Muscle of back (tissue), 11 donors: ENCODE measurements around the gene DPP3. TPM values are rescaled to one million over a fixed set of nuclear protein-coding genes. Genes with fewer than 3 reads are reported as not detected.

Experiments used
- DNase-seq, 3 donors: peaks; one replicate each; pipeline versions ENCODE4 v3.0.0 to v3.0.0-alpha.2; 2013
- polyA plus RNA-seq, 10 donors: library from polyadenylated mRNA; unstranded; fragments of 120-200 nt; gene quantifications; one replicate each; pipeline ENCODE4 v1.2.1, GENCODE V29; 2013; ENCODE audit not compliant: insufficient read length in 10 of 10

Gene DPP3
- polyA plus RNA-seq, 10 donors = 18.5 to 24.1 (median 20.9) TPM

DNA sequence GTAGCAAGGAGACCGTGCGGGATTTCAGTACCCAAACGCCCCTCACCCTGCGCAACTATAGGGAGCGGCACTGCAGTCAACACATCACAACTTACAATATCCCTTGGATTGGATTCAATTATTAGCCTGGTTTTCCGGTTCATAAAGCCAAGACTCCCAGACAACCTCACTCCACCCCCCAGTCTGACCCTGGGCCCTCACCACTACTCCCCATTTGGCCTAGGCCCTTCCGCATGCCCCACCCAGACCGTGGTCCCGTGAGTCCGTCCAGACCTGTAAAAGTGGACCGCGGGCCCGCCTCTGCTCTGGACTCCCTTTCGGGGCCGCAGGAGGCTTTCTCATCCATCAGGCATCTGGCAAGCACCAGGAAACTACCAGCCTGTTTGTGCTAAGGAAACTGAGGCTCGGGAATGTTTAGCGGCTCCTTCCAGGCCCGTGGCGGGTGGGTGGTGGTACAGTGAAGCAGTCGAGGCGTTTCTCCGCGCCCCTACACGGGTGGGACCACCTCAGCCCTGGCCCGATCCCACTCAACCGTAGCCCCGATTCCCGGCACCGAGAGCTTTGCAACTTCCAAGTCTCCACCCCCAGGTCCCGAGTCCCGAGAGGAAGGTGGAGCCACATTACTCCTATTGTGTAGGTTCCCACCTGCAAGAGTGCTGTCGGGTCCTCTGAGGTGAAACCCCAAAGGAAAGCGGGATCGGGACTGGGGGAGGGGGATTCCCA, 679 bp upstream of the DPP3 start:
- no peak for DNase-seq

DNA sequence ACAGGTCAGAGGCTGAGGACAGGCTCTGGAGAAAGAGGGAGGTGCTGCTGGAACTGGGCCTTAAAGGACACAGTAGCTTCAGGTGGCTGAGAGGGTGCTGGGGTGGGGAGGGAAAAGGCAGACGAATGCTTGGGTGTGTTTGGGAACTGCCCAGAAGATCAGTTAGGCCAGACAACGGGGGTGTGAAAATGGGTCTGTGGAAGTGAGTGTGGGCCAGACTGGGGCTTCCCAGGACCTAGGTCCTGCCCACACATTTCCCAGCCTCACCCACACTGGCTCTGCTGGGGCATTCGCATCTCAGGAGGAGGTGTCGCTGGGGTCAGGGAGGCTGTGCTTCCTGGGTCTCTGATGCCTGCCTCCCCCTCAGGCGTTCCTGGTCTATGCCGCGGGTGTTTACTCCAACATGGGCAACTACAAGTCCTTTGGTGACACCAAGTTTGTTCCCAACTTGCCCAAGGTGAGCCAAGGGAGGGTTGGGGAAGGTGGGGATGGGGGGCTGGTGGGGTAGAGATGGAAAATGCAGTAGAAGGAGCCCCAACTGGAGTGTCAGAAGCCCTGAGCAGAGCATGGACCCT, 4.7 kb downstream of the DPP3 start:
- no peak for DNase-seq

DNA sequence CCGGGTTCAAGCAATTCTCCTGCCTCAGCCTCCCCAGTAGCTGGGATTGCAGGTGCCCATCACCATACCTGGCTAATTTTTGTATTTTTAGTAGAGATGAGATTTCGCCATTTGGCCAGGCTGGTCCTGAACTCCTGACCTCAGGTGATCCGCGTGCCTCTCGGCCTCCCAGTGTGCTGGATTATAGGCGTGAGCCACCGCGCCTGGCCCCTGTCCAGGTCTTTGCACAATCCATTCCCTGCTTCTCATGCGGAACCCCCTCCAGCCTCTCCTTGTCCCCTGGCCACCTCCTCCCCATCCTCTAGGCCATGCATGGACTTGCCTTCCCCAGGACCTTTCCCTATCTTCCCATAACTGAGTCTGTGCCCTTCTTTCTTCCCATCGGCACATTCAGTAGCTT, 8.7 kb downstream of the DPP3 start:
- DNase-seq = no peak

DNA sequence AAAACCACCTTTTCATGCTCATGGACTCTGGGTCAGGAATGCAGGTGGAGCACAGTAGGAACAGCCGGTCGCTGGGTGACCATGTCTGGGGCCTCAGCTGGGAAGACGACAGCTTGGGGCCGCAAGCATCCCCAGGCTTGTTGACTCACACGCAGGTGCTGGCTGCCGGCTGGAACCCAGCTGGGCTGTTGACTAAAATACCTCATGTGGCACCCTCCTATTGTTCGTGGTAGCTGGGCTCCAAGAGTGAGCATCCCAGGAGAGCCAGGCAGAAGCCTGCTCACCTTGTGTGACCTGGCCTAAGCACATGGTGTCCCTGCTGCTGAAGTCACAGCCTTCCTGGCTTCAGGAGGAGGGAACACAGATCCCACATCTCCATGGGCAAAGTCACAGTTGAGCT, 9.4 kb downstream of the DPP3 start:
- no peak for DNase-seq

DNA sequence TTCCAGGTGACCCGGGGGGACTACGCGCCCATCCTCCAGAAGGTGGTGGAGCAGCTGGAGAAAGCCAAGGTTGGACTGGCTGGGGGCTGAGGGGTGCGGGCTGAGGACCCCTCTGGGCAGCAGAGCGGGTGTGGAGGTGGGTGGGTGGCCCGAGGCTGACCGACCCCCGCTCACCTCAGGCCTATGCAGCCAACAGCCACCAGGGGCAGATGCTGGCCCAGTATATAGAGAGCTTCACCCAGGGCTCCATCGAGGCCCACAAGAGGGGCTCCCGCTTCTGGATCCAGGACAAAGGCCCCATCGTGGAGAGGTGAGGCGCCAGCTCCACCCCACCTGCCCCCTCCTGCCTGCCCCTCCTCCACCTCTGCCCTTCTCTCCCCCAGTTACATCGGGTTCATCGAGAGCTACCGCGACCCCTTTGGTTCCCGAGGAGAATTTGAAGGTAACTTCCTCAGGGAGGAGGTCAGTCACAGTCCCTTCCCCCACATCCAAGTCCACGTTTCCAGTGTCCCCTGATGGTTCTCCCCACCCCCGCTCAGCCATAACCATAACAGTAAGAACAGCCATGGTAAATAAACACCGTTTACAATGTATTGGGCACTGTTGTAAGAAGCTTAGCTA, 11.2 kb downstream of the DPP3 start:
- no peak for DNase-seq

DNA sequence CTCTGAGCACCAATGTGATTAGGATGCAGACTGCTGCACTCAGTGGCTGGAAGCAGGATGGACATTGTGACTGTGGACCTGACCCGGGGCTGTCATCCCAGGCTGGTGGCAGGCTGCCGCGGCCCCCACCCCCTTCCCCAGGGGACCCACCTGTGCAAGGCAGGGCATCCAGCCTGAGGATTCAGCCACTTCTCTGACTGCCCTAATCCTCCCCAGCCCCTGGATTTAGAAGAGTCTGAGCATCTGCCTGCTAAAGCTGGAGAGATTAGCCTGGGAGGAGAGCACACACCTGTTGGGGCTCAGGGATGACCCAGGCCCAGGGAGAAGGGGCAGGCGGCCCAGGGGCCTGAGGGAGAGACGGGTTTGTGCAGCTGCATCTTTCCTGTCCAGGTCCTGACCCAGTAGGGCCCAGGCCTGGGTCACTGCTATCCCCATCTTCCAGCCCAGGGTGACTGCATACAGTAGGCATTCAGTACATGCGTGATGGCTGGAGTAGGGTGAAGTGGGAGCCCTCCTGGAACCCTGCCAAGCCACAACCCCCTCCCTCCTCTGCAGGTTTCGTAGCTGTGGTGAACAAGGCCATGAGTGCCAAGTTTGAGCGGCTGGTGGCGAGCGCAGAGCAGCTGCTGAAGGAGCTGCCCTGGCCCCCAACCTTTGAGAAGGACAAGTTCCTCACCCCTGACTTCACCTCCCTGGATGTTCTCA, 12.1 kb downstream of the DPP3 start:
- DNase-seq = no peak

DNA sequence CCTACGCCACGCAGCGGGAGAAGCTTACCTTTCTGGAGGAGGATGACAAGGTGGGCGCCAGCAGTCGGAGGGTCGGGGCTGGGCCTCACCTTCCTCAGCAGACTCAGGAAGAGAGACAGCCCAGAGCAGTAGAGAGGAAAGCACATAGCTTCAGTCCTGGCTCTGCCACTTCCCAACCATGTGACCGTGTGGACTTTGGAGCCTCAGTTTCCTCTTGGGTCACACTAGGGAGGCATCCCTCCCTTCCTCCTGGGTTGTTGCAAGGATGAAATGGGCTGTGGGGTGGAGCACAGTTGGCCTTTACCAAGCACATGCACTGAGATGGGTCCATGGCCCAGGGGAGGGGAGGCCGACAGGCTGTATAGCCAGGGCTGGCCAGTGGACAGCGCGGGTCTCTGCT, 12.9 kb downstream of the DPP3 start:
- no peak for DNase-seq

- no peak for DNase-seq
Measured at GRCh38 chr11:66494458-66494857, 14.2 kb downstream of the DPP3 start.

DNA sequence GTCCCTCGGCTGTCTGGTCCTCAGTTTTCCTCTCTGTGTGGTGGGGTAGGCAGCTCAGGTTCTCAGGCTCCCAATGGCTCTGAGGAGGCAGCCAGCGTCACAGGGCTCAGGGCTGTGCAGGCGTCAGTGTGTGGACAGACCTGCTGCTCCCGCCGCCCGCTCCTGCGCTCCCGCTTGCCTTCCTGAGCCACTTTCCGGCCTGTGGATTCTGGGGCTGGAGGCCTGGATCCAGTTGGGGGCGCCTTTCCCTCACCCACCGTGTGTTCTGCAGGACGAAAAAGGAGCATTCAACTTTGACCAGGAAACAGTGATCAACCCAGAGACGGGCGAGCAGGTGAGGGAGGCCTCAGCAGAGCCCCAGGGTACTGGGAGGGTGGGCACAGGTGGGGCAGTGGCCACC, 14.7 kb downstream of the DPP3 start:
- no peak for DNase-seq

DNA sequence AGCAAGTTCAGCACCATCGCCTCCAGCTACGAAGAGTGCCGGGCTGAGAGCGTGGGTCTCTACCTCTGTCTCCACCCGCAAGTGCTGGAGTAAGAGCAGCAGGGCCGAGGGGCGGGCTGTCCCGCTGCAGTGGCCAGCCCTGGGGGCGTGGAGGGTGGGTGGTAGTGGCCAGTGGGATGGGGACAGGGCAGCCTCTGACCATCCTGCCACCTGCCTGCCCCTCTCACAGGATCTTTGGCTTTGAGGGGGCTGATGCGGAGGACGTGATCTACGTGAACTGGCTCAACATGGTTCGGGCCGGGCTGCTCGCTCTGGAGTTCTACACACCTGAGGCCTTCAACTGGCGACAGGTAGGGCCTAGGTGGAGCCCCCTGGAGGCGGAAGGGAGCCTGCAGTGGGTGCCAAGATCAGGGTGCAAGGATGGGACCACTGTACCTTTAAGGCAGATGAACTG, 15.2 kb downstream of the DPP3 start:
- DNase-seq = no peak

GRCh38 chr11:66497206-66497605, 17.0 kb downstream of the DPP3 start:
- DNase-seq = no peak

- no peak for DNase-seq
Measured at GRCh38 chr11:66498506-66498905, 18.3 kb downstream of the DPP3 start.

- no peak for DNase-seq
Measured at GRCh38 chr11:66505276-66505816, 25.1 kb downstream of the DPP3 start.

DNA sequence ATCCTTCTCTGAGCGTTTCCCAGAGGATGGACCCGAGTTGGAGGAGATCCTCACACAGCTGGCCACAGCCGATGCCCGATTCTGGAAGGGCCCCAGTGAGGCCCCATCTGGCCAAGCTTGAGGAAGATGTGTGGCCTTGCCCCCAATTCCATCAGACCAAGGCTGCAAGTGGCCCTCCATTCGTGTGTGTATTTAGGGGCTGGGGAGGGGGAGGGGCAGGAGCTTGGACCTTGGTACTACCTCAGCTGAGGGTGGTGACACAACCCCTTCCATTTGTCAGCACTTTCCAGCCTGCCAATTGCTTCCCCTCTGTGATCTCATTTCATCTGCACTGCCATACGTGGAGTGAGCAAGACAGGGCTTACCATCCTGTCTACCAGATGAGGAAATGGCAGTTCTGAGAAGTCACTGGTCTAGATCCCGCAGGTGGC, 28.9 kb downstream of the DPP3 start:
- DNase-seq = peak; percentile 3 to 33 (median 5)

GRCh38 chr11:66510271-66510989, 30.2 kb downstream of the DPP3 start, which contains the start of gene BBS1:
TSS of gene BBS1 (plus strand) at chr11:66510635. CDS start at chr11:66510660, 25 bp downstream.
- DNase-seq = peak; percentile 79 to 96 (median 91)

DNA sequence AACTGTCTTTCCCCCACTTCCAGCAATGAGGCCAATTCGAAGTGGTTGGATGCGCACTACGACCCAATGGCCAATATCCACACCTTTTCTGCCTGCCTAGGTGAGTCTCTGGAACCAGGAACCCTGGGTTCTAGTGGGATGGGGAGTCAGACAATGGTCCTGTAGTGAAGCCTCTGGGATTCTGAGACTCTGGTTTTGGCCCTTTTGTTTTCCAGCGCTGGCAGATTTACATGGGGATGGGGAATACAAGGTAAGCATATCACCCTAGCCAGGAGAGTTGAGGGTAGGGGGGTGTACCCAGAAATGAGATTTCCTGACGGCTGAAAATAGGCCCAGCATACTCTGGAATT, 30.7 kb downstream of the DPP3 start:
- DNase-seq = no peak

DNA sequence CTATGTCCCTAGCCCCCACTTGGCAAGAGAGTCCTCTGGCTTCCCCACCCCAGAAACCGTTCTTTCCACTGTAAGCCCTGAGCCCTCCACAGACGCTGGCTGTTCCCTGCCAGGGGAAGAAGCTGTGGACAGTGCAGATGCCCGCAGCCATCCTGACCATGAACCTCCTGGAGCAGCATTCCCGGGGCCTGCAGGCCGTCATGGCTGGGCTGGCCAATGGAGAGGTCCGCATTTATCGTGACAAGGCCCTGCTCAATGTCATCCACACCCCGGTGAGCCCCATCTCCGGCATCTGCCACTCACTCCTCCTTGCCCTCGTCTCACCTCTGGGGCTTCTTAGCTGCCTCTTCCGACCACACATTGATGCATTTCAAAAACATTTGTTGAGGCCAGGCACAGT, 43.4 kb downstream of the DPP3 start:
- no peak for DNase-seq

DNA sequence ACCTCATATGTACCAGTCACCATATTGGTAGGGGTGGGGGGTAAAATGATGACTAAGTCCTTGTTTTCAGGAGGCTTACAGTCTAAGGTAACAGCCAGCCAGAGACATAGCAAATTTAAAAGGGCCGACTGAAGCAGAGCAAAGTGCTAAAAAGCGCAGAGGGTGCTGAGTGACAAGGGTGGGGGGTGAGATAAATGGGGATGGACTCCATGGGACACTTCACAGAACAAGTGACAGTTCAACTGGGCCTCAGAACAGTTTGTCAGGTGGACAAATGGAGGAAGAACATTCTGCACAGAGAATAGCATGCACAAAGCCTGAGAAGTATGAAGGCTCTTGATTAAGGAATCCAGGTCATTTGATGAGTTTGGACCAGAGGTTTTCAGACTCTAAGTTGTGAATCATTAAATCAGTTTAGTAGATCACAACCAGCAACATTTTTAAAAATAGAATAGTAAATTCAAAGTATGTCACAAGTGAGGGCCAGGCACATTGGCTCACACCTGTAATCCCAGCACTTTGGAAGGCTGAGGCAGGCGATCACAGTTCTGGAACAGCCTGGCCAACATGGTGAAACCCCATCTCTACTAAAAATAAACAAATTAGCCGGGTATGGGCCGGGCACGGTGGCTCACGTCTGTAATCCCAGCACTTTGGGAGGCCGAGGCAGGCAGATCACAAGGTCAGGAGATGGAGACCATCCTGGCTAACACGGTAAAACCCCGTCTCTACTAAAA, 44.2 kb downstream of the DPP3 start:
- DNase-seq = no peak

GRCh38 chr11:66529069-66529468, 48.8 kb downstream of the DPP3 start:
- no peak for DNase-seq

GRCh38 chr11:66529655-66530054, 49.4 kb downstream of the DPP3 start:
- no peak for DNase-seq
